Measurements from ENCODE around the gene THSD4. TPM values are rescaled to one million over a fixed set of nuclear protein-coding genes. Genes with fewer than 3 reads are reported as not detected.
"Not testable (repeated sequence)": the region's sequence is repeated elsewhere in the genome, so short reads cannot be mapped to it uniquely, and the experiment has no call there.

The THSD4 gene
- total RNA-seq, 2 donors from 2014 or later = 0.08 TPM; not detected in 1

DNA sequence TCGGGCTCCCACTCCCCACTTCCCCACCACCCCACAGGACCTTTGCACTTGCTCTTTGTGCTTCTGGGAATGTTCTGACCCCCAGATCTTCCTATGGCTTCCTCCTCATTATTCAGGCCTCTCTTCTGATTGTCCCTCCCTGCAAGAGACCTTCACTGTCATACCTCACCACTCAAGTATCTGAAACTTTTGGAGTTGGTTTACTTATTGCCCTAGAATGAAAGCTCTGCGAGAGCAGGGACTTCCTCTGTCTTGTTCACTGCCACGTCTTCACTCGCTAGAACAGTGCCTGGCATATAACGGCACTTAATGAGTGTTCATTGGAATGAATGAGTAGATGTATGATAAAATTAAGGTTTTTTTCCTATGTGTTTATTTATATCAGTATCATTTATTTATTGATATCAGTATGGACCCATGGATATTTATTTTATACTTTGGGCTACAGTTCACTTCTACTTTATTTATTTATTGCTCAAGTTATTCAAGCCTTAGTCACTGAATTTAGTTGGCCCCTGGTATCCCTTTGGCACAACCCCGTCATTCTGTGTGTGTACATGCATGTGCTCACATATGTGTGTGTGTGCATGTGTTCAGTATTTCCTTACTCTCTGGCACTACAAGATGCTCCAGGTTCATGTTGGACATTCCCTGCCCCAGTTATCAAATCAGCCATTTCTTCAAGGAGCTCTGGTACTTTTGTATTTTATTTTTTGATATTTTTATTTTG, 197.6 kb downstream of the THSD4 start:
- no peaks in the 10 kb centered on the region for H3K36me3 Mint-ChIP-seq (ENCODE audit: low read depth)
- H3K9me3 Mint-ChIP-seq = peaks cover 15% of the 10 kb centered on the region
- no peak for ATAC-seq (replicated peaks)
- no peak overlapping the region for H3K27ac Mint-ChIP-seq
- no peaks in the 10 kb centered on the region for H3K4me1 Mint-ChIP-seq
- peaks cover 10% of the 10 kb centered on the region for H3K27me3 Mint-ChIP-seq
- no peak overlapping the region for H3K4me3 Mint-ChIP-seq

- Mint-ChIP-seq H3K36me3 (ENCODE audit: low read depth) (no peaks in the 10 kb centered on the region), H3K27ac (no peak overlapping the region), H3K4me3 (no peak overlapping the region), H3K4me1 (no peaks in the 10 kb centered on the region), H3K9me3 (peaks cover 12% of the 10 kb centered on the region), H3K27me3 (peaks cover 10% of the 10 kb centered on the region)
- no peak for ATAC-seq (replicated peaks)
These were observed 198.5 kb downstream of the THSD4 start for GRCh38 chr15:71313806-71314205.

GRCh38 chr15:71314956-71315537, 199.8 kb downstream of the THSD4 start:
- no peaks in the 10 kb centered on the region for H3K36me3 Mint-ChIP-seq (ENCODE audit: low read depth)
- H3K27me3 Mint-ChIP-seq = peaks cover 10% of the 10 kb centered on the region
- H3K4me3 Mint-ChIP-seq = no peak overlapping the region
- no peak overlapping the region for H3K27ac Mint-ChIP-seq
- no peaks in the 10 kb centered on the region for H3K4me1 Mint-ChIP-seq
- H3K9me3 Mint-ChIP-seq = peaks cover 12% of the 10 kb centered on the region
- ATAC-seq (replicated peaks) = no peak

DNA sequence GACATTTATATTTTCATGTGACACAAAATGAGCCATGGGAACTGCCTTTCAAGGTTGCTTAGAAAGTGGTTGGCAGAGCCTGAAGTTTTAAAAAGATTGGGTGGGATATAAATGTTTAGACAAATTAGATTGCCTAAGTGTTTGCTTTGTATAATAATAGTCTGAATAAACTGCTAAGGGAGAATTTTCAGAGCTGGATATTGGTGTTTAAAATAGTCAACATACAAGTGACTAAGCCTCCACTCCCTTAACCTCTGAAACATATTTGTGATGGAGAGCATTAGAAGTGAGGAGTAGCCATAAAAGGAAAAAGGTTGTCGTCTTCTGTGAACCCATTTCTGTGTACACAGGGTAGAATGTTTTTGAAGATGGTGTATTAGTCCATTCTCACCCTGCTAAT, 201.6 kb downstream of the THSD4 start:
- Mint-ChIP-seq H3K27ac (no peak overlapping the region), H3K27me3 (peaks cover 6% of the 10 kb centered on the region), H3K9me3 (peaks cover 8% of the 10 kb centered on the region), H3K36me3 (ENCODE audit: low read depth) (no peaks in the 10 kb centered on the region), H3K4me3 (no peak overlapping the region), H3K4me1 (no peaks in the 10 kb centered on the region)
- no peak for ATAC-seq (replicated peaks)

DNA sequence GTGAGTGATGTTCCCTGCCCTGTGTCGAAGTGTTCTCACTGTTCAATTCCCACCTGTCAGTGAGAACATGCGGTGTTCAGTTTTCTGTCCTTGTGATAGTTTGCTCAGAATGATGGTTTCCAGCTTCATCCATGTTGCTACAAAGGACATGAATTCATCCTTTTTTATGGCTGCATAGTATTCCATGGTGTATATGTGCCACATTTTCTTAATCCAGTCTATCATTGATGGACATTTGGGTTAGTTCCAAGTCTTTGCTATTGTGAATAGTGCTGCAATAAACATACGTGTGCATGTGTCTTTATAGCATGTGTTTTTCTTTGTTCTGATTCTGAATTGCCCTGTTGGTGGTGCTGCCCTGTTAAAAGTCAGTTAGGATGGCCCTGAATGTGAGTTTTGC, 204.2 kb downstream of the THSD4 start:
- not testable (repeated sequence) for H3K36me3 Mint-ChIP-seq (ENCODE audit: low read depth); H3K27me3 Mint-ChIP-seq; ATAC-seq (replicated peaks); H3K9me3 Mint-ChIP-seq; H3K4me1 Mint-ChIP-seq; H3K4me3 Mint-ChIP-seq; H3K27ac Mint-ChIP-seq

GRCh38 chr15:71319935-71320334, 204.7 kb downstream of the THSD4 start:
- Mint-ChIP-seq H3K36me3 (ENCODE audit: low read depth) (no peaks in the 10 kb centered on the region), H3K9me3 (peaks cover 7% of the 10 kb centered on the region), H3K27ac (no peak overlapping the region), H3K27me3 (peaks cover 7% of the 10 kb centered on the region), H3K4me1 (no peaks in the 10 kb centered on the region), H3K4me3 (no peak overlapping the region)
- no peak for ATAC-seq (replicated peaks)

DNA sequence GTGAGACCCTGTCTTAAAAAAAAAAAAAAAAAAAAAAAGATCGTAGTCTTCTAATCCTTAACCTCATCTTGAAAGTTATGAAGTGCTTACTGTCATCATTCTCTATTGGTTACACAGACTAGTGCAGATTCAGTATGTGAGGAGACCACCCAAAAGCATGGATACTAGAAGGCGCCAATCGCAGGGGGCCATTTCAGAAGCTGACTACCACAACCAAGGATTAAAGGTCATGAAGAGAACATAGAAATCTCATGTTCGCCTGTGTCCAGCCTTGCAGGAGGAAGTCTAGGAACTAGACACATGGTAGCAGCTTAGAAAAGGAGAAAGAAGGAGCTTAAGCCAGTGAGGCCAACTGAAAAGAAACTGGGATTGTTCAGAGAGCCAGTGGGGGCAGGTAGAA, 207.8 kb downstream of the THSD4 start:
- H3K9me3 Mint-ChIP-seq = no peaks in the 10 kb centered on the region
- H3K4me3 Mint-ChIP-seq = no peak overlapping the region
- peaks cover 9% of the 10 kb centered on the region for H3K27me3 Mint-ChIP-seq
- no peaks in the 10 kb centered on the region for H3K36me3 Mint-ChIP-seq (ENCODE audit: low read depth)
- no peak overlapping the region for H3K27ac Mint-ChIP-seq
- no peaks in the 10 kb centered on the region for H3K4me1 Mint-ChIP-seq
- no peak for ATAC-seq (replicated peaks)

GRCh38 chr15:71323584-71323983, 208.3 kb downstream of the THSD4 start:
- no peaks in the 10 kb centered on the region for H3K4me1 Mint-ChIP-seq
- H3K27ac Mint-ChIP-seq = no peak overlapping the region

GRCh38 chr15:71325481-71325880, 210.2 kb downstream of the THSD4 start:
- Mint-ChIP-seq H3K4me1 (no peaks in the 10 kb centered on the region), H3K36me3 (ENCODE audit: low read depth) (no peaks in the 10 kb centered on the region), H3K27ac (no peak overlapping the region), H3K27me3 (peaks cover 9% of the 10 kb centered on the region), H3K9me3 (no peaks in the 10 kb centered on the region), H3K4me3 (no peak overlapping the region)
- no peak for ATAC-seq (replicated peaks)

More at GRCh38 chr15:71323584-71323983, 208.3 kb downstream of the THSD4 start:
- ATAC-seq (replicated peaks) = no peak
- Mint-ChIP-seq H3K36me3 (ENCODE audit: low read depth) (no peaks in the 10 kb centered on the region), H3K4me3 (no peak overlapping the region), H3K27me3 (peaks cover 9% of the 10 kb centered on the region), H3K9me3 (no peaks in the 10 kb centered on the region)

DNA sequence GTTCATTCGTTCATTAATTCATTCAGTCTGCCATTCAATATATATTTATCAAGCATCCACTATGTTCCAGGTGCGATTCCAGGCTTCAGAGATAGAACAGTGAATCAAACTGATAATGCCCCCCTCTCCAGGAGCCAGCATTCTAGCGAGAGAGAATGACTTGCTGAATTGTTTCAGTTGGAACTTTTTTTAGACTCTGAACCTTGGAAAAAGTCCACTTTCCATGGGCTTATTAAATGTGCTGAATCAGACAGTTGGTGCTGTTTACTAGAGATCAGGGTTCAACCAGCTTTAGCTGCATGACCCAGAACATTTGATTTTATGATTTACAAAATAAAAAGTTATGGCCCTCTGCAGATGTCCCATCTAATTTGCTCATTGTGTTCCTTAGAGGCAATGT, 213.2 kb downstream of the THSD4 start:
- no peaks in the 10 kb centered on the region for H3K4me1 Mint-ChIP-seq
- H3K4me3 Mint-ChIP-seq = no peak overlapping the region
- ATAC-seq (replicated peaks) = no peak
- no peaks in the 10 kb centered on the region for H3K36me3 Mint-ChIP-seq (ENCODE audit: low read depth)
- H3K27me3 Mint-ChIP-seq = peaks cover 9% of the 10 kb centered on the region
- no peaks in the 10 kb centered on the region for H3K9me3 Mint-ChIP-seq
- no peak overlapping the region for H3K27ac Mint-ChIP-seq

DNA sequence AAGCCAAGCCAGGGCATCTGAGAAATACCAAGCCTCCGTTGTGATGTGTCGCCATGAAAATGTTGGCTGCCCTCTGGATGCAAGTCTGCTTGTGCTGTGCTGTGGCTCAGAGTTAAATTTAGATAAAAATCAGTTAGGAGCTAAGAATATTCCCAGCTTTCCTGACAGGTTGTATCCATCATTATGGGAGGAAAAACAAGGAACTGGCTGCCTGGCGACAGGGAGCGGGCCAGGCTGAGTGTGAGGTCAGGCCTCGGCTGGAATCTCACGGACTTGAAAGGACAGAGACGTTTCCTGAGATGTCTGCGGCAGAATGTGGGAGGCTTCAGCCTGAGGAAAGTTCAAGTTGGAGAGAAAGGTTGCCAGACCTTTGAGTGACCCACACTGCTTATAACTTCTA, 213.8 kb downstream of the THSD4 start:
- H3K27ac Mint-ChIP-seq = no peak overlapping the region
- peaks cover 4% of the 10 kb centered on the region for H3K4me1 Mint-ChIP-seq
- no peaks in the 10 kb centered on the region for H3K36me3 Mint-ChIP-seq (ENCODE audit: low read depth)
- ATAC-seq (replicated peaks) = no peak
- peaks cover 9% of the 10 kb centered on the region for H3K27me3 Mint-ChIP-seq
- H3K9me3 Mint-ChIP-seq = no peaks in the 10 kb centered on the region
- H3K4me3 Mint-ChIP-seq = no peak overlapping the region

DNA sequence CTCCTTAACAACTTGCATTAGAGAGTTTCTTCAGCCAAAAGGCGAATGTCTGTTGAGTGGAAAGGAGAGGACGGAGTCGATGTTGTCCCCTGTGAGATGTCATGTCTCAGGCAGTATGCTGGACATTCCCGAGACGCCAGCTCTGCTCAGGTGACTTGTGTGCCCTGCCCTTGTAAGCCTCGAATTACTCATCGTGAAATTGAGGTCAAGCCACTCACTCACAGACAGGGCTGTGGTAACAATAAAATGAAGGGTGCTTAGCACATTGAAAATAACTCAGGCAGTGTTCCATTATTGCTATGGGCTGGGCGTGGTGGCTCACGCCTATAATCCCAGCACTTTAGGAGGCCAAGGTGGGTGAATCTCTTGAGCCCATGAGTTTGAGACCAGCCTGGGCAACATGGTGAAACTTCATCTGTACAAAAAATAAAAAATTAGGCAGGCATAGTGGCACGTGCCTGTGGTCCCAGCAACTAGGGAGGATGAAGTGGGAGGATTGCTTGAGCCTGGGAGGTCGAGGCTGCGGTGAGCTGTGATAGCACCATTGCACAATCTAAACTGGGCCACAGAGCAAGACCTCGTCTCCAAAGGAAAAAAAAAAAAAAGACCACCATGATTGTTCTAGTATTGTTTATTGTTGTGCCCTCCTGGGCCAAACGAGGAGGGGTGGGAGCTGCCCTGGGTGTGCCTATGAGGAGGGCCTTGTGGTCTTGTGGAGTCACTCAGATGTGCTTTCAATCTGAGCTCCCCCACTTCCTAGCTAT, 214.4 kb downstream of the THSD4 start:
- H3K9me3 Mint-ChIP-seq = no peaks in the 10 kb centered on the region
- H3K4me1 Mint-ChIP-seq = peaks cover 5% of the 10 kb centered on the region
- H3K36me3 Mint-ChIP-seq (ENCODE audit: low read depth) = no peaks in the 10 kb centered on the region
- peaks cover 9% of the 10 kb centered on the region for H3K27me3 Mint-ChIP-seq
- no peak overlapping the region for H3K4me3 Mint-ChIP-seq
- peak; percentile 56 for ATAC-seq (replicated peaks)
- no peak overlapping the region for H3K27ac Mint-ChIP-seq

DNA sequence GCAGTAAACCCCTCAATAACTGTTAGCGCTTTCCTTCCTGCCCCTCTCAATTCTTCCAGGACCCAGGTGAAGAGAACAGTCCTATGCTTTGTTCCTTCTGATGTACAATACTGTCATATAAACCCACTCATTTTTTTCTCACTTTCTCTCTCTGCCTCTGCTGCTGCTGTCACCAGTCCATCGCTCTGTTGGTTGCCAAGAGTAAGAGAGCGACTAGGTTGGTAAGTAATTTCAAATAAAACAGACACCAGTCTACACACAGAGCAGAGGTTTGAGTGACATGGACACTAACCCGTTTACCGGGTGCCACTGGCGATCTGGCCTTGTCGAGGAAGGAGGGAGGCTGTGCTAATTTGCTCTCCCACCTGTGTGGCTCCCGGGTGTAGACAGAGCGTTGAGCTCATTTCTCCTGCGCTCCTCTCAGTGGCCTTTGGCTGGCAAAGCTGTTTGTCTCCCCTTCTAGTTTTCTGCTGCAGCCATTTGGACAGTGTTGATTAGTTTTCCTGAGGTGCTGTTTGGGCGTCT, 215.4 kb downstream of the THSD4 start:
- Mint-ChIP-seq H3K27me3 (peaks cover 3% of the 10 kb centered on the region), H3K36me3 (ENCODE audit: low read depth) (no peaks in the 10 kb centered on the region), H3K27ac (no peak overlapping the region), H3K9me3 (no peaks in the 10 kb centered on the region), H3K4me1 (peaks cover 5% of the 10 kb centered on the region), H3K4me3 (no peak overlapping the region)
- ATAC-seq (replicated peaks) = no peak

DNA sequence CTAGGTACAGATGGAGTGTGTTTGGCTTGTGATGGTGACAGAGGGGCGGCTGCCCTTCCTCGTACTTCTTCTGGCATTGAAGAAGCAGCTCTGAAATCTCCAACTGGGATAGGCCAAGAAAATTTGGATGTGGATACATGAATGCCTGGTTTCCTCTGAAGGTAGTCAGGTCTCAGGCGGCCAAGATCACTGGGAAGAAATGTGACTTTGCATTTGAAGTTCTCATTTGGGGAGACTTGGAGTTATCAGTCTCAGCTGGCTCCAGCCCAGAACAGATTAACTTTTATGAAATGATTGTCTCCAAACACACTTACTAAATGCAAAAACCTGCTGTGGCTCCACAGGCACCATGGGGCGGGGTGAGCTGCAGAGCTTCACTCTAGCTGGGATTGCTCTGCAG, 215.9 kb downstream of the THSD4 start:
- Mint-ChIP-seq H3K27me3 (peaks cover under 1% of the 10 kb centered on the region), H3K4me1 (peaks cover 5% of the 10 kb centered on the region), H3K36me3 (ENCODE audit: low read depth) (no peaks in the 10 kb centered on the region), H3K27ac (no peak overlapping the region), H3K9me3 (no peaks in the 10 kb centered on the region), H3K4me3 (no peak overlapping the region)
- ATAC-seq (replicated peaks) = no peak

Data from activated T-helper 17 cell treated with anti-CD3 and anti-CD28 coated beads, Interleukin-2, amount 50 U/mL, for 72 hours (primary cell).